Spinal cord (tissue), 10 donors: ENCODE results near the gene SLC22A17. TPM values are rescaled to one million over a fixed set of nuclear protein-coding genes. Genes with fewer than 3 reads are reported as not detected.

Experiments
- DNase-seq, 6 donors: peaks; one replicate each; pipeline versions ENCODE4 v3.0.0 to v3.0.0-alpha.2; 2013 to 2015; ENCODE audit warnings: low spot score in 6 of 6, low read depth in 4 of 6
- H3K27ac ChIP-seq: one replicate; pipeline ENCODE4 v1.5.1; 2013; ENCODE audit warnings: low read depth, low read length, control low read depth
- H3K27me3 ChIP-seq: one replicate; pipeline ENCODE4 v1.6.1; 2013; ENCODE audit warnings: low read length; ENCODE audit not compliant: control insufficient read depth, insufficient read depth
- H3K36me3 ChIP-seq: one replicate; pipeline ENCODE4 v1.6.1; 2013; ENCODE audit warnings: low read length; ENCODE audit not compliant: control insufficient read depth, insufficient read depth
- H3K4me1 ChIP-seq: one replicate; pipeline ENCODE4 v1.6.1; 2013; ENCODE audit warnings: low read length; ENCODE audit not compliant: control insufficient read depth, insufficient read depth
- H3K4me3 ChIP-seq: one replicate; pipeline ENCODE4 v1.5.1; 2013; ENCODE audit warnings: low read depth, low read length, control low read depth
- H3K9me3 ChIP-seq: one replicate; pipeline ENCODE4 v1.6.1; 2013; ENCODE audit warnings: low read length; ENCODE audit not compliant: control insufficient read depth, insufficient read depth
- WGBS: methylation state at CpG from one replicate; pipeline ENCODE4 v1.1.5; 2013; ENCODE audit warnings: missing lambda C conversion rate; ENCODE audit not compliant: insufficient coverage; 5-methylcytosine and 5-hydroxymethylcytosine counted together
- polyA plus RNA-seq, 2 donors: library from polyadenylated mRNA; unstranded; fragments of 120-200 nt; gene quantifications; one replicate each; pipeline ENCODE4 v1.2.1, GENCODE V29; 2013; ENCODE audit not compliant: insufficient read length in 2 of 2
- total RNA-seq, 2 donors: library from RNA; depleted of rRNA in 1 of 2; stranded (reverse); fragments of 120-200 nt in 1 of 2; fragments of >200 nt in 1 of 2; gene quantifications; one replicate each; pipeline versions ENCODE4 v1.2.3 to v1.2.4, GENCODE V29; 2013 to 2014
- donor health status: healthy.

SLC22A17 gene
- total and polyA plus RNA-seq, 4 donors: 167 to 541 (median 413) TPM

GRCh38 chr14:23377573-23378563, 25.2 kb upstream of the SLC22A17 start:
- Histone ChIP-seq H3K36me3 (peaks cover 3% of the 10 kb centered on the region), H3K4me3 (peak overlapping the region; percentile 50), H3K27ac (peak overlapping the region; percentile 89), H3K4me1 (peaks cover 74% of the 10 kb centered on the region), H3K27me3 (no peaks in the 10 kb centered on the region), H3K9me3 (no peaks in the 10 kb centered on the region)
- WGBS: 82% methylated on average over 12 of the region's 14 CpGs
- no peak for DNase-seq

GRCh38 chr14:23377198-23377550, 24.5 kb upstream of the SLC22A17 start:
- Histone ChIP-seq H3K27ac (peak overlapping the region; percentile 89), H3K27me3 (no peaks in the 10 kb centered on the region), H3K4me3 (peak overlapping the region; percentile 50), H3K4me1 (peaks cover 76% of the 10 kb centered on the region), H3K36me3 (peaks cover 3% of the 10 kb centered on the region), H3K9me3 (no peaks in the 10 kb centered on the region)
- 23% methylated on average over 5 of the region's 11 CpGs for WGBS
- DNase-seq: no peak

GRCh38 chr14:23376482-23377197, 24.0 kb upstream of the SLC22A17 start, which contains the start of gene CMTM5:
Gene CMTM5, plus strand, starts transcription at chr14:23377046. Its CDS starts 206 bp downstream, at chr14:23377252.
- peak in 3 of 6 donors; percentile 68 to 90 (median 79) for DNase-seq
- peaks cover 72% of the 10 kb centered on the region for H3K4me1 ChIP-seq
- WGBS: 33% methylated on average over 10 of the region's 13 CpGs
- peak within 1 kb of the TSS; percentile 50 for H3K4me3 ChIP-seq
- no peaks in the 10 kb centered on the region for H3K9me3 ChIP-seq
- peaks cover 3% of the 10 kb centered on the region for H3K36me3 ChIP-seq
- H3K27me3 ChIP-seq: no peaks in the 10 kb centered on the region
- H3K27ac ChIP-seq: peak within 1 kb of the TSS; percentile 89

- peaks cover 3% of the 10 kb centered on the region for H3K36me3 ChIP-seq
- H3K27ac ChIP-seq: peak overlapping the region; percentile 89
- no peaks in the 10 kb centered on the region for H3K27me3 ChIP-seq
- no peak overlapping the region for H3K4me3 ChIP-seq
- DNase-seq: no peak
- WGBS: 89% methylated on average over 20 of the region's 21 CpGs
- peaks cover 64% of the 10 kb centered on the region for H3K4me1 ChIP-seq
- no peaks in the 10 kb centered on the region for H3K9me3 ChIP-seq
These were observed 23.0 kb upstream of the SLC22A17 start for GRCh38 chr14:23375527-23376251.

- Histone ChIP-seq H3K4me1 (peaks cover 39% of the 10 kb centered on the region), H3K36me3 (peaks cover 3% of the 10 kb centered on the region), H3K27me3 (no peaks in the 10 kb centered on the region), H3K9me3 (no peaks in the 10 kb centered on the region), H3K27ac (no peak overlapping the region), H3K4me3 (no peak overlapping the region)
- WGBS: 100% methylated on average over 2 of the region's 3 CpGs
- no peak for DNase-seq
These were observed 20.4 kb upstream of the SLC22A17 start for GRCh38 chr14:23373041-23373440.

- no peak for DNase-seq
- 84% methylated on average over 2 of the region's 2 CpGs for WGBS
- no peak within 1 kb of the TSS for H3K27ac ChIP-seq
These were observed 19.8 kb upstream of the SLC22A17 start, which contains the start of gene IL25 for GRCh38 chr14:23372509-23372908. Gene IL25, plus strand, starts transcription at chr14:23372809.

GRCh38 chr14:23371865-23372264, 19.2 kb upstream of the SLC22A17 start:
- Histone ChIP-seq H3K9me3 (no peaks in the 10 kb centered on the region), H3K27ac (no peak overlapping the region), H3K36me3 (peaks cover 3% of the 10 kb centered on the region), H3K4me3 (no peak overlapping the region), H3K27me3 (no peaks in the 10 kb centered on the region), H3K4me1 (peaks cover 34% of the 10 kb centered on the region)
- DNase-seq: no peak
- WGBS: 100% methylated on average over 1 of the region's 1 CpG

More at GRCh38 chr14:23372509-23372908, 19.8 kb upstream of the SLC22A17 start, which contains the start of gene IL25:
- Histone ChIP-seq H3K4me1 (peaks cover 34% of the 10 kb centered on the region), H3K36me3 (peaks cover 3% of the 10 kb centered on the region), H3K27me3 (no peaks in the 10 kb centered on the region), H3K4me3 (no peak within 1 kb of the TSS), H3K9me3 (no peaks in the 10 kb centered on the region)

- no peak for DNase-seq
- Histone ChIP-seq H3K27me3 (no peaks in the 10 kb centered on the region), H3K4me1 (peaks cover 32% of the 10 kb centered on the region), H3K9me3 (no peaks in the 10 kb centered on the region), H3K36me3 (no peaks in the 10 kb centered on the region), H3K4me3 (no peak overlapping the region), H3K27ac (no peak overlapping the region)
- WGBS: no CpG with 5 or more reads among the region's 1 CpG
These were observed 17.5 kb upstream of the SLC22A17 start for GRCh38 chr14:23370221-23370620.

- Histone ChIP-seq H3K27ac (peak overlapping the region; percentile 98), H3K27me3 (peaks cover 4% of the 10 kb centered on the region), H3K4me3 (peak overlapping the region; percentile 58), H3K4me1 (peaks cover 48% of the 10 kb centered on the region), H3K36me3 (no peaks in the 10 kb centered on the region), H3K9me3 (no peaks in the 10 kb centered on the region)
- WGBS: 8% methylated on average over 32 of the region's 34 CpGs
- DNase-seq: peak in 4 of 6 donors; percentile 59 to 90 (median 70)
These were observed 13.8 kb upstream of the SLC22A17 start for GRCh38 chr14:23366426-23366921.
